Activated naive CD4-positive, alpha-beta T cell treated with anti-CD3 and anti-CD28 coated beads, Interleukin-2, amount 50 U/mL, for 16 hours (primary cell): ENCODE results near the gene SREK1IP1.

Source experiments
- DNase-seq: peaks from one replicate; pipeline ENCODE4 v3.0.0-alpha.2; 2020

The SREK1IP1 gene

DNA sequence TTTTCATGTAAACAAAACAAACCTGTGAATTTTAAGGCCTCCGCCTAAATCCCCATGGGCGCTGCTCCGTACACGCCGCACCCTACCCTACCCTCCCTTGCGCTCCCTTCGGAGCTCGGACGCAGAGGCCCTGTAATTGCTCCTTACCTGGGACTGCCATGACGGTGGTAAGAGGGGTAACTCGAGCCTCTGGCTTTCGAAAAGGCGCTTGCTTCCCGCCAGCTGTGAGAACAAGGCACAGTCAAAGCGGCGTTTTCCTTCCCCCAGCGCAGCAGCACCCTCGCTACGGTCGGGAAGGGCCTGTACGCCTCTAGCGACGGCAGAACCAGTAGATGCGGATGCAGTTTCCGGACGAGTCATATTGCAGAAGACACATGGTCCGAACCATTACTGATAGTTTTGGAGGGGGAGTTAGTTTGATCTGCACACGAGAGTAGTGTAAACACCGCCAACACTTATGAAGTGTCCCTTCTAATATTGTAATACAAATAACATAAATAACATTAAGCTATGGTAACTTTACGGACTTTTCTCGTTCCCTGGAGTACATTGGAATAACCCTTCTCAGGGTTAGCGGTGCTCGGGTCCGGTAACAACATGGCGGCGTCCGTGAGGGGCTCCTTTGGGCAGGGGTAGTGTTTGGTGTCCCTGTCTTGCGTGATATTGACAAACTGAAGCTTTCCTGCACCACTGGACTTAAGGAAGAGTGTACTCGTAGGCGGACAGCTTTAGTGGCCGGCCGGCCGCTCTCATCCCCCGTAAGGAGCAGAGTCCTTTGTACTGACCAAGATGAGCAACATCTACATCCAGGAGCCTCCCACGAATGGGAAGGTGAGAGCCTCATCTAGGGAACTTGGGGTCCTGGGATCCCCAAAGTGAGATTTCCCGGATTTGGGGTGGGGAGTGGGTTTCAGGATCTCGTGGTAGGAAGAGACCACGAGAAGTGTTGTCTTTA, at the start of gene SREK1IP1, which contains the start of gene CWC27:
Gene SREK1IP1, minus strand, starts transcription at position 334 of the 955 bp plus-strand sequence. Its CDS starts 174 bp downstream, at position 160.
Gene CWC27, plus strand, starts transcription at position 573 of the 955 bp plus-strand sequence. Its CDS starts 217 bp downstream, at position 790.
- DNase-seq: peak; percentile 81

- DNase-seq: no peak
Measured at GRCh38 chr5:64818245-64818644, 49.8 kb upstream of the SREK1IP1 start.

DNA sequence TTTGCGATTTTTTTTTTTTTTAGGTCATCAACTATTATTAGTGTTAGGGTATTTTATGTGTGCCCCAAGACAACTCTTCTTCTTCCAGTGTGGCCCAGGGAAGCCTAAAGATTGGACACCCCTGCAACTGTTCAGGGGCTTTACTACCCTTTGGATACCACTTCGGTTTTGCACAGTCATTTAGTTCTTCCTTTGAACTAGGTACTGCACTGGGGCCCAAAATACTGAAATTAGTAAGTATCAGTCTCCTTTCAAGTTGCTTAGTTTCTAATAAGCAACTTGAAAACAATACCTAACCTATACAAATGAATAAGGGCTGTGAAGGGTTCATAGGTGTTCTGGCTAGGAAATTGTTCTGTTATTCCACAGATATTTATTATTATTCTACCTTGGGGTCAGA, 45.6 kb upstream of the SREK1IP1 start:
- no peak for DNase-seq

GRCh38 chr5:64811050-64811640, 42.7 kb upstream of the SREK1IP1 start:
- DNase-seq: no peak

GRCh38 chr5:64807520-64807919, 39.0 kb upstream of the SREK1IP1 start:
- no peak for DNase-seq

GRCh38 chr5:64806537-64806936, 38.0 kb upstream of the SREK1IP1 start:
- DNase-seq: no peak

DNA sequence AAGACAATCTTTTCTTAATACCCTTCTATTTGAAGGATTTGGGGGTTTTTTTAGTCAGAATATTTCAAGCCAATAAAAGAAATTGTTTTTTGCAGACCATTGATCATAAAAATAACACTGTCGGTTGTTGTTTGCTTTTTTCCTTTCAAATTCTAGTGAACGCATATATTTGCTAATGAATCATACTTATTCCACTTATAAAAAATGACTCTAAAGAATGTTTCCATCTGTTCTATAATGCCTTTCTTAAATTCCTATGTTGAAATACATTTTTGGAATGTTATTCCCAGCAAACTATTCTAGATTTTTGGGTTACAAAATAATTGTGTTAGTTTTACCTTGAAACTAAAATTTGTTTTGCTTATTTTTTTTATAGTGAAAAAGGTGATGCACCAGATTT, 32.4 kb upstream of the SREK1IP1 start:
- no peak for DNase-seq

DNA sequence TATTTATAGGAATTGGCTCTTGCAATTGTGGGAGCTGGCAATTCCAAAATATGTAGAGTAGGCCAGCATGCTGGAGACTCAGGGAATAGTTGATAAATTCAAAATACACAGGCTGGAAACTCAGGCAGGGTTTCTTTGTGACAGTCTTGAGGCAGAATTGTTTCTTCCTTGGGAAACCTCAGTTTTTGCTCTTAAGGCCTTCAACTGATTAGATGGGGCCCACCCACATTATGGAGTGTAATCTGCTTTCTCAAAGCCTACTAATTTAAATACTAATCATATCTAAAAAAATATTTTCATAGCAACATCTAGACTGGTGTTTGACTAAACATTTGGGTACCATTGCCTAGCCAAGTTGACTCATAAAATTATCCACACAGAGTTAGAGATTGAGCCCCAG, 27.8 kb upstream of the SREK1IP1 start:
- no peak for DNase-seq

DNA sequence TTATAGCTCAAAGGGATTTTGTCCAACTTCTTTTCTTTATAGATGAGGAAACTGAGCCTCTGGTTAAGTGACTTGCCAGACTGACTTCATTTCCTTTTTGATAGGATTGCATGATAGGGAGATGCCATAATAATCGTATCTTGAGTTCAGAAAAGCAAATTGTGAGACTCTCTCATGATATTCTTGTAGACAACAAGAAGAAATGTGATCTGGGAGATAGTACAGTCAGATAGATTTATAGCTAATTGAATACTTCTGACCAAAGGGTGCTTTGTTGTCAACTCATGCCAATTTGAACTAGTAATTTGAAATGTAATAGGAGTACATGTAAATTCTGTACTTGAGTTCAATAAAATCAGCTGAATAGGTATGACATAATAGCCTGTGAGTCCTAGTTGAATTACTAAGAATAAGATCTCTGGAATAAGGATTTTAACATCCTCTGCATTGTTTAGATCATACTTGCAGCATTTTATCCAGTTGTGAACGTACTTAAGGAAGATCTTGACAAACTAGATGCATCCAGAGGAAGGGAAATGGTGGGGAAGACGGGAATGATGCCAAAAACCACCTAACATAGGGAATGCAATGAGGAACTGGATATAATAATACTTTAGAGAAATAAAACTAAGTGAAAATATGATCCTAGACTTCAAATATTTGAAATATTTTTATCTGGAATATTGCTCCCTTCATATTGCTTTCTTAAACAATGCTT, 25.7 kb upstream of the SREK1IP1 start:
- DNase-seq: no peak

DNA sequence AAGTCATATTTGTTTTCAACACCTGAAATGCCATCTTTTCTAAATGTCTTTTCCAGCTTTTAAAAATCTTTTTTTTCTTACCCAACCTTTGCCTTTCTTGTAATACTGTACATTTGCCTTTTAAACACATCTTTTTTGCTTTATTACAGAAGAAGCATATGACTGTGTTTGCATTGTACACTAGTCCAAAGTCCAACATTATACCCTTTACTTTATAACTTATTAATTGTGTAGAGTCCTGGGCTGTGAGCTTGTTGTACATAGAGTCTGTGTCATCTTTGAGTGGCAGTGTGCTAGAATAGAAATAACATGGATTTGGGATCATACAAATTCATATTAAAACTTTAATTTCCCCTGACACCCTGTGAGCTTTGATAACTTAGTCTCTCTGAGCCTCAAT, 24.0 kb upstream of the SREK1IP1 start:
- DNase-seq: no peak

- no peak for DNase-seq
Measured at GRCh38 chr5:64790210-64790609, 21.7 kb upstream of the SREK1IP1 start.

DNA sequence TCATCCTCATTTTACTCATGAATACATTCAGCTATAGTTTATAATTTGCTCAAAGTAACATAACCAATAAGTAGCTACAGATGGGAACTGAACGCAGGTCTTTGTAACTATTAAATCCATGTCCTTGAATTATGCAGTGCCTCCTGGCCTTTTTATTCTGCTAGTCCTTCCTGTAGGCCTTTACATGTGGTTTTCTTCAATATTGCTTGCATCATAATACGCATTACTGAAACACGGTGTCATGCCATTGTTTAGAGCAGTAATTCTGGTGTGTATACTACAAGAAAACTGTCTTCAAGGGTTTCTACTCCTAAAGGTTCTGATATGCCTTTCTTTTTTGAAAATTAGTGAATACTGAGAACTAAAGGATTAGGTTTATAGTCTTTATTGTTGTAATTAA, 21.0 kb upstream of the SREK1IP1 start:
- no peak for DNase-seq

DNA sequence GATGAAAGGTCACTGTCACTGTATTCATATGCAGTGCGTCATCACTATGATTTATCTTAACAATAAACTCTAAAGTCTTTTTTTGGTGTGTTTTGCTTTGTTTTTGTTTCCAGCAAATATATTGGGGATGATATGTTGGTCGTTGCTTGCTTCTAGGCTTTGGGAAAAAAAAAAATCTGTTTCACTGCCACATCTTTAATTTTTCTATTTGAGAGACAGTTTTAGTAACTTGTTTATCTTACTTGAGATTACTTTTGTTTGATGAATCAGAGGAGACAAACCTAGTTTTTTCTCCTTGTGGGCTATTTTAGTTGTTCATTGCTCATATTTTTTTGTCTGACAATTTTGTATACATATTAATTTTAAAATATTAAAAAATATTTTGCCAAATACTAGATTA, 19.7 kb upstream of the SREK1IP1 start:
- no peak for DNase-seq

GRCh38 chr5:64786372-64786771, 17.9 kb upstream of the SREK1IP1 start:
- no peak for DNase-seq

DNA sequence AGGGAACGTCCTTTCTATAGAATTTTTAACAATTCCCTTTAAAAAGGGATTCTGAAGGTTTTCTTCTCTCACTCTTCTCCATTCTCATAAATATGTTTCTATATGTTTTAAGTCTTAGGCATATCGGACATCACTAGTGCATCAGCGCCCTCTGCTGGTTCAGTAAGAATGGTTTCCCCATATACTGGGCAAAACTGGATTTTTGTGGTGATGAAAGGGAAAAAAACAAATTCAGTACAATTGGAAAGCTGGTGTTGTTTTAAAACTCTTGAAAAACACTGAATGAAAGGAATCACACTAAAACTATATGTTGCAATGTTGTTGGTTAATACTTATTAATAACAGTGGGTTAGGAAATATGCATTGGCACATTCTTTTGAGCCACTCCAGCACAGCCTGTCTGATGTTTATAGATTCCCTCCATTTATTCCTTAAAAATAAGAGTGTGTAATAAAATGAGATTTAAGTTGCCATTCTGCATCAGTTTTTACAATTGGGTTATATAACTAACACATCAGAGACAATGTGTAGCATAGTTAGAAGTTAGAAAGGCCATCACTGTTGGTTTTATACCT, 16.0 kb upstream of the SREK1IP1 start:
- peak; percentile 69 for DNase-seq

DNA sequence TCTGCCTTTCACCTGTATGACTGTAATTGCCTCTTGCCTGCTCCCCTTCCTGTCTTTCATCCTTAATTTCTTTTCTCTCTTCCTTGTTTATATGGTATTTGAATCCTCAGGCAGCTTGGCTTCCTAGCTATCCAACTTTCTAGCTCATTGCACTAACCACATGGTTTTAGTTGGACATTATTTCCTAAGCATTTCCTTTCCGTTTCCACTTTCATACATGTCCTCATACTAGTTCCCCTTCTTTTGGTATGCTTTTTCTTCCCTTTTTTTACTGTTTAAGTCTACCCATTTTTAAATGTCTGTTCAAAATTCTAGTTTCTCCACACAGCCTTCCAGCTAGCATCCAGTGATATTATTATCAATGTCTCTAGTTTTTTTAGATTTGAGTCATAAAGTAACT, 6.8 kb upstream of the SREK1IP1 start:
- DNase-seq: no peak

- no peak for DNase-seq
Measured at GRCh38 chr5:64773533-64773932, 5.0 kb upstream of the SREK1IP1 start.

DNA sequence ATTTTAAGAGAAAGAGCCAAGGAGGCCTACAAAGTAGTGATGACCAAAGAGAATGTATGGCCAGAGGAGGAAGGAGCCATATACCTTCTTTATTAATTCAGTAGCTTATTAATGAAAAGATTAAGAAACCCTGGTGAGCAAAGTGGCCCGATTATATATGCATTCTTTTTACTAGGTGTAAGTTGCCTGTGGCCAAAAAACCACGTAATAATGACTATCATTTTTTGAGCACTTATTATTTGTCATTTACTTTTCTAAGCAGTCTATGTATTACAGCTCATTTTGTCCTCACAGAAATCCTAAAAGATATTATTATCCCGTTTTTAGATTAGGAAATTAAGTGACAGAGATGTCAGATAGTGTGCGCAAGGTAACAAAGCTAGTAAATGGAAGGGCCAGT, 3.2 kb upstream of the SREK1IP1 start:
- DNase-seq: no peak

DNA sequence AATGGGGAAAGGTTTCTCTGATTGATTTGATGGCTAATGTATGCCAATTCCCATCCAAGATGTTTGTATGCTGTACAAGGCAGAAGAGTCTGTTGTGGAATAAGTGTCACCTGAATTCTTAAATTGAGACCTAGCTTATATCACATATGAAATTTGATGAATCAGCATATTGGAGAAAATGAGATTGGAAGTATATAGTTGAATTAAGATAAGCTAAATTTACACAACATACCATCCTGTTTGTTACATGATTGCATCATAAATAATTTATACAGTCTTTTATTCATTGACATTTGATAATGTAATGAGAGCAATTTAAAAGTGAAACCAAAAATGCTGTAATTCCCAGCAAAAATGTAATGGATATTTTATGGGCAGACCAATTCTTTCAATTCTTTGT, 1.4 kb upstream of the SREK1IP1 start:
- no peak for DNase-seq

DNA sequence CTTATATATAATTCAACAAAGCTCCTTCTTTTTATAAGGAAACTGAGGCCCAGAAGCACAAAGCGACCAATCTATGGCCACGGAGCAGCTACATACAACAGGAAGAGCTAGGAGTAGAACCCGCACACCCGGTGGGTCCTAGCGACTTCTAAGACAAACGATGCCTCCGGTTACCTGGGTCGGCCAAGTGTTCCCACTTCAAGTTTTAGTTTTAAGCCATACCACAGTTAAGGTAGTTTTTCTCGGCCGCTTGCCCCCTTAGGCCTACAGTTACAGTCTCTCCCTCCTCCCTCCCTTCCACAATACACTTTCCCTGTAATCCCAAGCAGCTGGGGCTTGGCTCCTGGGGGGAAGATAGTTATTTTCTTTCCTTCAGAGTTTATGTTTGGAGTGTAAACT, 533 bp downstream of the SREK1IP1 start:
- DNase-seq: no peak

- no peak for DNase-seq
Measured at GRCh38 chr5:64766941-64767340, 1.6 kb downstream of the SREK1IP1 start.

- no peak for DNase-seq
Measured at GRCh38 chr5:64765804-64766504, 2.5 kb downstream of the SREK1IP1 start.
